Fibroblast of skin of right biceps (primary cell): ENCODE measurements around the gene MTMR1.

Experiments used
- DNase-seq: peaks from one replicate; pipeline ENCODE4 v3.0.0-alpha.2; 2013

The MTMR1 gene

DNA sequence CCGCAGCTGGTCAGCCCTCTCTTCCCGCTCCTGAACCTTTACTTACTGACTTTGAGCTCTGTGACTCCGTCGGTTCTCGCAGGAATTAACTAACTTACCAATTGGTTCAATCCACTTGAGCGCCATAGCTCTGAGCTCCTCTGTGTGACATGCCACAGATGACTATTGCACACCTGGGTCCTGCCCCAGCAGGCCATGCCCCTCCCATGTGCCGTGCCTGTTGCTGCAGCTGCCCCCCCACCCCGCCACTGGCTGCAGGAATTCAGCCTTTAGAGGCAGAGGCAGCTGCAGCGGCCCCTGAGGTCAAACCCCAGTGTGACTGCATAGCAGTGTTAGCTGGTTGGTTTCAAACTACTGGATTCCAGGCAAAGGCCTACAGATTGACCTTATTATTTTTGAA is 70.6 kb downstream of the MTMR1 start:
- no peak for DNase-seq

DNA sequence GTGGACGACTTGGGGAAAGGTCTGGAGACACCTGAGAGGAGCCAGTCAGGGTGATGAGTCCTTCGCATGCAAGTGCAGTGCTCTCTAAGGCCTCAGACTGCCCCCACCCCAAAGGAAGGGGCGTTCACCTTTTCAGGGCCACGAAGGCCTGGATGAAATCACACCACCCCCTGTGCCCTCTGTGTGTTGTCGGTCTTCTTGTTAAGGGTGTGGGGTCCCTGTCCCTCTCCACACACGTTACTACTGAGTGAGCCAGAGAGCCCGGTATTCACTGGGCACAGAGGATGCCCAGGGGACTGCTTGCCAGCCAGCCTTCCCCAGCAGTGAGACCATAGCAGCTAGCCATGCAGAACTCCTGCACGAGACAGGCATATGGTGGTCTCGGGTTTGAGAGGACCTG is 72.0 kb downstream of the MTMR1 start:
- no peak for DNase-seq

DNA sequence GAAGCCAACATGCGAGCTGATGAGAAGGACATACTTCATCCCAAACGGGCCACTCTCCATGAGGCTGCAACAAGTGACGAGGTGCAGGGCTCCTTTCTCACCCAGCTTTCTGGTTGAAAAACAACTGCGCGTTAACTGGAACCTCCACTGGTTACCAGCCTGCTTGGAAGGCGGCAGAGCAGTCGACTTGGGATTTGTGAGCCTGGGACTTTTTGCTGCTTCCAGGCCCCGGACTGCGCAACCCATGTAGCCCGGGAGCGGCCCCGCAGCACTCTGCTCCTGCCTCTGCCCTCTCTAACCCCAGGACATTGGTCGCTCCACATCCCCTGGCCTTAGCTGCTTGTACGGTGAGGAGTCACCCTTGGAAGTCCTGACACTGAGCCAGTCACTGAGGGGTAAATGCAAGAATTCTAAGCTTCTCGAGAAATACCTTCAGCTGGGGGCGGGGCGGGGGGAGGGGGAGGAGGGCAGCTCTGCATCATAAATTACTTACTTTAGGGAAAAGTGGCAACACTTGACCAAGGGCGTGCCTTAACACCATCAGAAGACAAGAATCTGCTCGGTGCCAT is 72.7 kb downstream of the MTMR1 start:
- DNase-seq, result no peak

DNA sequence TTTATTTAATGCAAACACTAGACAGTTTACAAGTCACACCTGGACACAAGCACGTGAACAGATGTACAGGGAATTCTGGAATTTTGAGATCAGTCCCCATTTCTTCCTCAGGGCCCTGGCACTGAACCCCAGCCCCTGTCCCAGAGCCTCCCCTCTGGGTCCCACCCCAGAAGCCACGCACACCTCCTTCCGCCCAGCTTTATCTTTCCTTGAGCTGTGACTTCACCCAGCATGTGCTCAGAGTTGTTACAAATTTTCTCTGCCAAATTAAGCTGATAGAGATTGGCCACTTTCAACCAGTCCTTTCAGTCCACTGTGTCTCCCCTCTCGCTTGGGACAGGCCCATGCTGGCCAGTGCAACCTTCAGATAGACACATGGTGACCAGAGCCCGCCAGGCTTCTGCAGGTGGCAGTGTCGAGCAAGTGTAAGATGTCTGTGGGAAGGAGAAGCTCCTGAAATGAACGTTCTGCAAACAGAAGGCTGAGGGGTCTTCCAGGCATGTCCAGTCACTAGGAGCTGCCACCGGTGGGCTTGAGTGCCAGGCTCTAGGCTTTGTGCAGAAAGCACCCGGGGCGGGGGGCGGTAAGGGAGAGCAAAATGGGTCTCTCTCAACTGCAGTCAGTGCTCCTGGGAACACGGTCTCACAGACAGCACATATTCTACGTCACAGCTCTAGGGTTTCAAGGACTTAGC is 73.3 kb downstream of the MTMR1 start:
- no peak for DNase-seq

DNA sequence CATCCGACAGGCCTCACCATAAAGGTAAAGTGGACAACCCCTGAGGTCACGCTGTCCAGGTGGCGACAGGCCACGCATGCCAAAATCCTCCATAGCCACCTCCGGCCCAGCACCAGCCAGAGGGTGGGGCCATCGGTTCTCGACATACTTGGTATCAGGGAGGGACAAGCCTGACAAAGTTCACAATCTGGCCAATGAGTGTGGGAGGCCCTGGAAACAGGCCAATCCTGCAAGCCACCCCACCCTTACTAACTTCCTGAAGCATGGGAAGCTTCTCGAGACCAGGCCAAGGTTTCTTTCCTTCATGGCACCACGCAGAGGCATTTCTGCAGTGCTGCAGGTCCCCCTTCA is 73.8 kb downstream of the MTMR1 start:
- peak; percentile 31 for DNase-seq

DNA sequence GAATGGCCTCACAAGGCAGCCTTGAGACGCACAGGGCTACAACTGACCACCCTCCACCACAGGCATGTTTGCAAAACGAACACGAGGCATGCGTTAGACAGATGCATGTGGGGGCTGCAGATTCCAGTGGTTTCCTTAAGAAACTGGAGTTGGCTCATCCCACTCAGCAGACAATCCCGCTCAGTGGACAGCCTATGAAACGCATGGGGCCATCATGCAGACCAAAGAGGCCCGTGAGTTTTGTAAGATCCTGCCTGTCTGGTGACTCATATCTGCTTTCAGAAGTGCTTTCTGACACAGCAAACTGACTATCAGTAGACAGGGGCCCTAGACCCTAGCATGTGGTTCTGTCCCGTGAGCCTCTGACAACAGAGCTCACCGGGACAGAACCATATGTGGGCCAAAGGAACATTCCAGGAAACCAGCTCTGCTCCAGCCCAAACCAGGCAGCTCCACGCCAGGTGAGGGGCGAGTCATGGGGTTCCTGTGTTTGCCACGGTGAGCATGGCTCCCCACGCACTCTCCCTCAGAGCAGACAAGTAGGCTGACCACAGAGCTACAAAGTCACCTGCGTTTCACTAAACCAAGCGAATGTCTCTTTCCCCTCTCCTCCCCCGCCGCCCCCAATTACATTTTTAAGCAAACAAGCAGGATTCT is 74.4 kb downstream of the MTMR1 start:
- peak; percentile 88 for DNase-seq

DNA sequence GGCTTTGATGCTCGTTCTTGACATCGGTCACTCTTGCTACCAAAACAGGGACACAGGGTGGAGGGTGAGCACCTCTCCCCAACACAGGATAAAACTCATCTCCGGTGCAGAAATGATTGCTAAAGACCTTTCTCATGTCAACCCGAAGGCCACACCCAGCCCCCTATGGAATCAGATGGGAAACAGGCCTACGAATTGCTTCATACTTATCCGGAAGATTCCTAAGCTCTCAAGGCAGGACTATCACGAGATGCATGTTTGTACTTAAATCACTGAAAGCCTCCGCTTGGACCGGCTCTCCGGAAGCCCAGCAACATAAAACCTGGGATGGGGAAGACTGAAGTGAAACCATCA is 74.9 kb downstream of the MTMR1 start:
- no peak for DNase-seq

DNA sequence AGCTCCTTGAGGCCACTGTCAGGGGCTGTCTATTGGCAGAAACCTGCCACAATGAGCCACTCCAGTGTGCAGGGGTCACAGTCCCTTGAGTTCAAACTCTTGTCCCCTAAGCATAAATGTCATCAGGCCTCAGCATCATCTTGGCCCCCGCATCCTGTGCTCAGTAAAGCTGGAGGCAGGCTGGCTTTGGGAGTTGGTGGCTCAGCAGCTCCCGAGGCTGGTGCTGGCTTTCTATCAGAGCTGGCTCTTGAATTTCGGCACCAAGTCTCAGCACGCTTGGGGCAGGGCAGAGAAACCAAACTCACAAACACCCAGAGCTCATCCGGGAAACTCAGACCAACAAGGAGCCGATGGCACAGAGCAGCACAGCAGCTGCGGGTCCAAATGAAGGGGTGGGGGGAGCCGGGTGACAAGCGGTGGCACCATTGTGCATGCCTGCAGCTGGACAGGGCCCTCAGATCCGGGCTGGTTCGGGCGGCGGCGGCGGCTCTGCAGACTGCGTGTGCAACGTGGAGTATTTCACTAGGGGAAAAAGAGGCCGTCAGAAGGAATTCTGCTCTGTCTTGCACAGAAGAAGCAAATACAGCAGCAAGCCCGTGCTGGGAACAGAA is 75.5 kb downstream of the MTMR1 start:
- DNase-seq, result no peak

DNA sequence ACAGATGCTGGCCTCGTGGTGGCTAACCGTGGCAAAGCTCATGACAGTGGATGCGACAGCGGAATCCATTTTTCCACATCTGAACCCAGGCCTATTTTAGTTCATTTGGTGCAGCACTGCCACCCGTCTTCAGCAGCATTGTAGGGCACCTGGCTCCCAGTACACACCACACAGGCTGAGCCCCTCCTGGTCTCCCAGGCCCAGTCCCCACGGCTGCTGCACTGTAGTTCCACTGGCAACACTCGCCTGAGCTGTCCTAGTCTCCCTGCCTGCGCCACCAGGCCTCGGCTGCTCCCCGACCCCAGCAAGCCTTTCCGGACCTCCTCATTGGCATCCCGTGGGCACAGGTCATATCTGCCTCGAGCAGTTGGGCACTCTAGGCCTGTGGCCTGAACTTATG is 76.2 kb downstream of the MTMR1 start:
- DNase-seq, result no peak

DNA sequence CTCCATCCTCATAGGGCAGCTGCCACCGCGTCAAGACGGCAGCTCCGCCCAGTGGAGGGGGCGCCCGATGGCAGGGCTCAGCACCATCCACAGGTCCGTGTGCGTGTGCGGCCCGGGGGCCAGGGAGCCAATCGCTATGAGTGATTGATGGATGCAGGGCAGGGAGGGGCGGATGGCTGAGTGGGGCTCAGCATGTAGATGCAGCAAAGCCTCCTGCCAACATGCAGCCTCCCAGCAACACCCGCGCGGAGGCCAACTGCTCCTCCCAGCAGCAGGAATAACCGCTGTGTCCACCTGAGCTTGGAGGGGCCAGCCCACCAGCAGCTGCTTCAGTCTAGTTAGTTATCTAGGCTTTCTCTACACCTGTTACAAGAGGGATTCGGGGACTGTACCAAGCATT is 77.4 kb downstream of the MTMR1 start:
- DNase-seq, result no peak

DNA sequence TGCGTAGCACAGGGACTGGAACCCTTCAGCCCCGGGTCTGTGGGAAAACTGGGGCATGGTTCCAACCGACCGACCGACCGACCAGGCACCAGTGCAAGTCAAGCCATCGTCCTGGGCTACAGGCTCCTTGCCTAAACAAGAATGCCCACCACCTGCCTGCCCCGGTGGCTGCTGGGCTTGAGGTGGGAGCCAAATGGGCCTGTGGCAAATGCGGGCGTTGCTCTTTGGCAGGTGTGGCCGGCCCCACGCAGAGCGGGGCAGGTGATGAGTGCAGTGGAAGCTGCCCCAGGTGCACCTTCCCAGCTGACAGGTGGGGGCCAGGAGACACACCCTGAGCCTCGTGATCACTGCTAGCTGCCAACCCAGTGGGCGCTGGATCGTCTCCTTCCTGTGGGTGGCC is 77.9 kb downstream of the MTMR1 start:
- DNase-seq, result no peak

DNA sequence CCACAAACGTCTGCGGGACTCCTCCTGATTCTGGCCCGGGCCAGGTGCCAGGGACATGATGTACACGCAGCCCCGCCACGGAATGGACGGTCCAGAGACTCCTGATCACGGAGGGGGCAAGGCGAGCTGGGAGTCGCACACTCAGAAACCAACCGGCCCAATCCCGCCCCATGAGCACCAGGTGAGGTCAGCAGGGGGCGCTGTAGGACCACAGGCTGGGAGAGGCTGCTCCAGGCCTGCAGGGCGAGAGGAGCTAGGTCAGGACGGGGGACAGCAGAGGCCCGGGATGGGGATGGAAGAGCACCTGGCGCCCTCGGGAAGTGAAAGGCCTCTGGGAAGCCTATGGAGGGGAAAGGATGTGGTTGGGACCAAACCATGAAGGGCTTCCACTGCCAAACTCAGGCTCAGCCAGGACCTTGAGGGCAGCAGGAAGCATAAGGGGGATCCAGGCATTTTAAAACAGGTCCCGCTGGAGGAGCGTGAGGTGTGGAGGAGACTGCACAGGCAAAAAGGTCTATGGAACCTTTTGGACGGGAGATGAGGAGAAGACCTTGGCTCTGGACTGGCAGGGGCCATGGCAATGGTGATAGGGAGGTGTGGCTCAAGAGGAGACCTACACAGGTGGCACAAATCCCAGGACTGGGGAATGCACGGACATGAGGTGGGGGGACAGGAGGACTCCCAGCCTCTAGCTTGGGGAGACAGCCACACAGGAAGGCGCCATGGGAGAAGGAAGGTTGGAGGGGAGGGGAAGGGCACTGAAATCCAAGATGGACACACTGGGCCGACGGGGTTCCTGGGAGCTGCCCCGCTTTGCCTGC is 79.2 kb downstream of the MTMR1 start:
- DNase-seq, result peak; percentile 57

DNA sequence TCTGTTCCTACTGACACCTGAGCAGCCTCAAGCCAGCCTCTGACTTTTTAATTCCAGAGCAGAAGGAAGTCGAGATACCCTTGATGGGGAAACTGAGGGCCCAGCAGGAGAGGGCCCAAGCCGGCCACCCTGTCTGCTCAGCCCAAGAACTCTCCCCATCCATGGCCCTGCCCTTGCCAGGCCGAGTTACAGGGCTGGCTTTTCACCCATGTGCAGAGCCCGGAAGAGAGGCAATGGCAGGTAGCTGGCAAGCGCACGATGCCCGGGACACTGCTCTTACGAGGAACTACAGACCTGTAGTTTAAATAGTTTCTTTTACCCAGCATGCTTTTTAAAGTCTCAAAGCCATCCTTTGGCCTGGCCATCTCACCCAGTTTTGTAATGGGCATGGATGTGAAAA is 79.9 kb downstream of the MTMR1 start:
- no peak for DNase-seq

DNA sequence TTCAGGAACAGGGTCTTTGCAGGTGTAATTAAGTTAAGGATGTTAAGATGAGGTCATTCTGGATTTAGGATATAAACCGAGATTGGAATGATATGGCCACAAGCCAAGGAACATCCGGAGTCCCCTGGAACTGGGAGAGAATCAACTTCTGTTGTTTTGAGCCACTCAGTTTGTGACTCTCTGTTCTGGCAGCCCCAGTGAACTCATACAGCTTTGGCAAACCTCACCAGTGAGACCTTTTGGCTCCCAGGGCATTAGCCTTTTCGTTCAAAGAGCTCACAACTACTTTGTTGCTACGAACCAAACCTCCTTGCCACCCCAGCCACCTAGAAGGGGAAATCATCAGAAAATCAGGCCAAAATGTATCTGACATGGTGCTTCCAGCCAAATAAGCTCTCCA is 80.4 kb downstream of the MTMR1 start:
- DNase-seq, result no peak

DNA sequence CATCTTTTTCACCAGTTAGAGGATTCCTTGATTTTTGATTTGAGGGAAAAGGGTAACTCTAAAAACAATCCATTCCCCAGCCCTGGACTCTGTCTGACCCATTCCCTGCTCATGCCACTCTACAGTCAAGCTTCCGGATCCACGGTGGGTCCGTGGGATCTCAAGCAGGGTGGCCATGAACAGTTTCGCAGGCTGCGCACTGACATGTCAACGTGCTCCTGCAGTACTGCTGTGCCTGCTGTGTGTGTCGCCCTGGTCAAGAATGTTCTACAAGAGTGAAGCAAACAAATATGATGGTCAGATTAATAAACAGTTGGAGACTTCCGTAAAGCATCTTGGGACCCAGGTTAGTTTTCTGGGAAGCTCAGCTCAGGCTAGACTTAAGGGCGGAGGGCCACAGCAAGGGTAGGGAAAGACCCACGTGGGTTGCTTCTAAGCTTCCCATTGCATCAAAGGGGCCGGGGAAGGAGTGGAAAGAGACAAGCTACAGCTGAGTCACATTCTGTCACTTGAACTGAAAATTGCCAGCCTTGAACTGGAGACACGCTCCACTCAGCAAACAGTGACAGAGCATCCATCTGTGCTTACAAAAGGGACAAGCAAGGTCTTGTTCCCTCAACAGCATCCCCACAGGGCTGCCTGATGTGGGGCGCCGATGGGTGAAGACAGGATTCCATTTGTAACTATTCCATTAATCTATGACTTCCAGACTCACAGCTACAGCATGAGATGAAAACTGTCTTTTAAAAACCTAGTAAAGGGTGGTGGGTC is 81.8 kb downstream of the MTMR1 start:
- no peak for DNase-seq

DNA sequence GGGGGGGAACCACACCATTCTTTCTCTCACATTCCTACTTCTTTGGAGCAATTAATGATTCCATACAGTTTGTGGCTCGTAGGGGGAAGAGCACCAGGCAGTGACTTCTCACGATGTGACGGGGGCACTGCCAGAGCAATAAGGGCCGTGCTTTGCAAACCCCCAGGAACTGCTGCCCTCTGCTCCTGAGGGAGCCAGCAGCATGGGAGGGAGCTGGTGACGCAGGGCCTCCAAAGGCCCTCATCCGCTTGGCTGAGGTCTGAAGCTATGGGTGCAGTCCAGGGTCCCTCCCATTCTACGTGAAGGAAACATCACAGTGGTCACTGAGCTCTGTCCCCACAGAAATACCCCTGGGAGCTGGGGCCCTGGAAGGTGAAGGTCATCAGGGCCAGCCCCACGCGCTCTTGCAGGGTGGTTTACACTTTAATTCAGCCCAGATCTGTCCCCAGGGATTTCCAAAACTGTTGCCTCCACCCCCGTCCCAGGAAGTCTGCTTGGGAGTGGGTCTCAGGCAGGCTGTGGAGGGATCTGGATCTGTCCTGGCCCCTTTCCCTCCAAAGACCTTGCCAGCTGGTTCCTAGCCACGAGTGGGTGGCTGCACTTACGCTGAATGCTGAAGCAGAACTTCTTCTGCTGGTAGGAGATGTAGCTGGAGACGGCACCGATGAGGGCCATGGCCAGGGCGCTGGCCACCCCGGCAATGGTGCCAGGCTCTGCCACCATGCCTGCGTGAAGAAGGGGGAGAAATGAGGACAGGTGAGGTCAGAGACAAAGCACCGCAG is 82.6 kb downstream of the MTMR1 start:
- DNase-seq, result no peak

DNA sequence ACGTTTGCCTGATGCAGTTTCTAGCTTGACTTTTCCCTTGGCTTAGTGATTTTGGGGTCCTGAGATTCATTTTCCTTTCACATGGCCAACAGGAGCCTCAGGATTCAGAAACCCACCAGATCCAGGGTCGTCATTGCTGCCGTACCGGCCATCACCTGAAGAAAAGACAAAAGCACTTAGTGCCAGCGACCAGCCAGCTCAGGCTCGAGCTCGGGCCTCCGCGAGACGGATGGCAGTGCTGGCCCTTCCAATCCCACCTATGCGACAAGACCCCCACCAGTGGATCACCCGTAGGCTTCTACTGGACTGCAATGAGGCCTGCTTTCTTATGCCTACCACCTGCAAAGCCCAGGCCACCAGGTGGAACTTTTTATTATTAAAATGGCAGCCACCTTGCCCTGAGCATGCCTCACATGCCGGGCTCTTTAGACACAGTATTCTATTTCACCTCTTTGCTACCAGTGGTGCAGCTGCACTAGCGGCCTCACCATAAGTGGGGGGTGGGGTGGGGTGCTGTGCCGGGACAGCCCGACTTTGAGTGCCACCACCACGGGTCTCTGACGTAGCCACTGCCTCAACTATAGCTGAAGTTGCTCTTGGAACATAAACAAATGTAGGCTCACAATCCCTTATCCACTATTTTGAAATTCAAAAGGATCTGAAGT is 84.3 kb downstream of the MTMR1 start:
- DNase-seq, result no peak

DNA sequence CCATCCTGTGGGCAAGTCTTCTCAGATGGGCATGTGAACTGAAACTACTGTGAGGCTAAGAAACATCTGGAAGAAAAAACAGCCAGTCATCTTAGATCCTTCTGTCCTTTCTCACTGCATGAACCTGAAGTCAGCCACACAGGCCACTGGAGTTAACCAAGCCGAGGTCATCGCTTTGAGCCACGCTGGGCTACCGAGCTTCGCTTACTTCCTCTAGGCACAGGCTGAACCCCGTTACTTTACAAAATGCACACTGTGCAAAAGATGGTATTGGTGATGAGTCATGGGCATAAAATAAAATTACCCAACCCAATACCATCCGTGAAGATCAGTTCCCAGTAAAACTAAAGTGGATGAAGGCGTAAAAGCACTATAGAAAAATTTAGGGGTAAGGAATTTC is 86.2 kb downstream of the MTMR1 start:
- no peak for DNase-seq

DNA sequence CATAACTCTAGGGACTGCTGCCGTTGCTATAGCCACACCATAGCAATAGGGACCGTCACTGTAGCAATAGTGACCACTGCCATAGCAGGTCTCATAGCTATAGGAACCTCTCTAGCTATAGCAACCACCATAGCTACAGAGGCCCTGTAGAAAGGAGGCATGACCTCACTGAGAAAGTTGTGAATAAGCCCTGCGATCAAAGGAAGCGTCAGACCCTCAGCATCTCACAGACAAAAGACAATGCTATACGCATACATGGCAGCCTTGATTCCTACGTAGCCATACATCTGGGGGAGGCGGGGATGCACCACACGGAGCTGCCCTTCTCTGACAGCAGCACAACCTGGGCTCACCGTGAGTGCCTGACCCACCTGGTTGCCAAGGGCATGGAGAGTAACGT is 88.5 kb downstream of the MTMR1 start:
- no peak for DNase-seq

DNA sequence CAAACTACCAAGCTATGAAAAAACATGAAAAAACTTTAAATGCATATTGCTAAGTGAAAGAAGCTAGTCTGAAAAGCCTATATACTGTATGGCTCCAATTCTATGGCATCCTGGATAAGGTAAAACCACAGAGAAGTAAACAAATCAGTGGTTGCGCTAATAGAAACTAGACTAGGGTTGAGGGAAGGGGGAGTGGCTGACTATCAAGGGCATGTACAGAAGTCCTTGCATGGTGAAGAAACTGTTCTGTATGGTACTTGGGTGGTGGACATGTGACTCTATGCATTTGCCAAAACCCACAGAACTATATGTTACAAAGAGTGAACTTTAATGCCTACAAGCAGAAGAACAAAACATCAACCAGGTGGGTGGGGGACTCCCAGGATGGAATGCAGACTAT is 96.8 kb downstream of the MTMR1 start:
- DNase-seq, result no peak

DNA sequence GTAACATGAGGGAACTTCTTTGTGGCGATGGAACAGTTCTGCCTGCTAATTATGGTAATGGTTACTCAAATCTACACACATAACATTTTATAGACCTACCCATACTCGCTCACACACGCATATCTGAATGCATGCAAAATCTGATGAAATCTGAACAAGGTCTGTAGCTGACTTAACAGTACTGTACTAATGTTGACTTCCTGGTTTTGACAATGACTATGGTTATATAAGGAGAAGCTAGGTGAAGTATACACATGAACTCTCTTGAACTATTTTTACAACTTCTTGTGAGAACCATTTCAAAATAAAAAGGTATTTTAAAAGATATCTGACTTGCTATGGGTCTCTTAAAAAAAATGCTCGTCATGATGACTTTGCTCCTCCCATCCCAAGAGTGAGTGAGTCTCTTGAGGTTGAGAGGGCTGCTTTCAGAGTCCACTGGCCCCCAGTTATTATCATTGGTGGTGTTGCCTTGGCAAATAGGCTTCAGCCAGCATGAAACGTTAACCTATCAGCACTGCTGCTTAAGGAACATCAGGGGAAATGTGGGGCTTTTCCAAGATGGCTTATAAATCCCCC is 99.8 kb downstream of the MTMR1 start:
- no peak for DNase-seq
